ENCODE data around the gene LAMB3.

DNA sequence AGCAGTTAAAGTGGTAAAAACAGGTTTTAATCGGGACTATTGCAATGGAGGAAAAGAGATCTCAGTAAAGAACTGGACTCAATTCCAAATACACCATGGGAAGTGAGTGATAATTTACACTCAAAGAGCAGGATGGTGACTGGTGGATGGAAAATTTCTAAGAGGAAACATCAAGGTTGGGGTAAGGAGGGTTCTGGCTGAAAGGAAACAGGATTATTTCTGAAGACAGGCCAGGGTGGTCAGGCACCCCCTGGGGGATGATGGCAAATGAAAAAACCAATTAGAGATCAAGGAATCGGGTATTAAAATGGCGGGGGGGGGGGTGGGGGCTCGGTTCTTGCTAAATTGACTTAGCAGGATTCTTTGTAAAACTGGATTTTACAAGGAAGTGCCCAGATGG lies 40.1 kb upstream of the LAMB3 start:
- TF ChIP-seq, protein P1, sequence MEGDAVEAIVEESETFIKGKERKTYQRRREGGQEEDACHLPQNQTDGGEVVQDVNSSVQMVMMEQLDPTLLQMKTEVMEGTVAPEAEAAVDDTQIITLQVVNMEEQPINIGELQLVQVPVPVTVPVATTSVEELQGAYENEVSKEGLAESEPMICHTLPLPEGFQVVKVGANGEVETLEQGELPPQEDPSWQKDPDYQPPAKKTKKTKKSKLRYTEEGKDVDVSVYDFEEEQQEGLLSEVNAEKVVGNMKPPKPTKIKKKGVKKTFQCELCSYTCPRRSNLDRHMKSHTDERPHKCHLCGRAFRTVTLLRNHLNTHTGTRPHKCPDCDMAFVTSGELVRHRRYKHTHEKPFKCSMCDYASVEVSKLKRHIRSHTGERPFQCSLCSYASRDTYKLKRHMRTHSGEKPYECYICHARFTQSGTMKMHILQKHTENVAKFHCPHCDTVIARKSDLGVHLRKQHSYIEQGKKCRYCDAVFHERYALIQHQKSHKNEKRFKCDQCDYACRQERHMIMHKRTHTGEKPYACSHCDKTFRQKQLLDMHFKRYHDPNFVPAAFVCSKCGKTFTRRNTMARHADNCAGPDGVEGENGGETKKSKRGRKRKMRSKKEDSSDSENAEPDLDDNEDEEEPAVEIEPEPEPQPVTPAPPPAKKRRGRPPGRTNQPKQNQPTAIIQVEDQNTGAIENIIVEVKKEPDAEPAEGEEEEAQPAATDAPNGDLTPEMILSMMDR (IDR thresholded peaks at IDR 0.05) = no peak
- no peak for TF ChIP-seq ZFX (IDR thresholded peaks at IDR 0.05; ENCODE audit: borderline replicate concordance)

All from 22Rv1 (cell line).